ENCODE data around the gene CLIC4.
"Not testable (repeated sequence)": the region's sequence is repeated elsewhere in the genome, so short reads cannot be mapped to it uniquely, and the experiment has no call there.

Gene CLIC4

GRCh38 chr1:24773618-24774017 is 28.4 kb downstream of the CLIC4 start:
- DNase-seq (ENCODE audit: extremely low read depth, low read depth), result no peak
- no peak for TF ChIP-seq CTCF (IDR thresholded peaks at IDR 0.05; ENCODE audit: low read depth, low read length)

- no peak for DNase-seq (ENCODE audit: extremely low read depth, low read depth)
- TF ChIP-seq CTCF (IDR thresholded peaks at IDR 0.05; ENCODE audit: low read depth, low read length), result no peak
Measured at GRCh38 chr1:24775348-24775747, 30.1 kb downstream of the CLIC4 start.

- no peak for DNase-seq (ENCODE audit: extremely low read depth, low read depth)
- no peak for TF ChIP-seq CTCF (IDR thresholded peaks at IDR 0.05; ENCODE audit: low read depth, low read length)
Measured at GRCh38 chr1:24775916-24776315, 30.7 kb downstream of the CLIC4 start.

- TF ChIP-seq CTCF (IDR thresholded peaks at IDR 0.05; ENCODE audit: low read depth, low read length), result no peak
- no peak for DNase-seq (ENCODE audit: extremely low read depth, low read depth)
Measured at GRCh38 chr1:24776821-24777220, 31.6 kb downstream of the CLIC4 start.

- DNase-seq (ENCODE audit: extremely low read depth, low read depth), result no peak
- no peak for TF ChIP-seq CTCF (IDR thresholded peaks at IDR 0.05; ENCODE audit: low read depth, low read length)
Measured at GRCh38 chr1:24778141-24778540, 32.9 kb downstream of the CLIC4 start.

GRCh38 chr1:24779199-24779598 is 34.0 kb downstream of the CLIC4 start:
- not testable (repeated sequence) for DNase-seq (ENCODE audit: extremely low read depth, low read depth)

- no peak for DNase-seq (ENCODE audit: extremely low read depth, low read depth)
- no peak for TF ChIP-seq CTCF (IDR thresholded peaks at IDR 0.05; ENCODE audit: low read depth, low read length)
Measured at GRCh38 chr1:24779689-24780464, 34.6 kb downstream of the CLIC4 start.

- DNase-seq (ENCODE audit: extremely low read depth, low read depth), result not testable (repeated sequence)
Measured at GRCh38 chr1:24780626-24781025, 35.4 kb downstream of the CLIC4 start.

All from AG09319 (cell line).